GM12878 (cell line): ENCODE data around the gene HDDC2.

Experiments used
- CBX3 ChIP-seq: fragments of 200-600 bp; sonication (generic); IDR thresholded peaks from 2 replicates; pipeline ENCODE4 v1.6.1; 2016; ENCODE audit warnings: low read depth, borderline replicate concordance
- CBX5 ChIP-seq: sonication (generic); IDR thresholded peaks from 2 replicates; pipeline ENCODE4 v1.6.1; 2016; ENCODE audit warnings: low read depth, moderate library complexity, mild to moderate bottlenecking, inconsistent platforms
- CREM ChIP-seq: IDR thresholded peaks from 2 replicates; pipeline ENCODE4 v1.6.1; 2014; ENCODE audit warnings: antibody characterized with exemption, low read depth
- DPF2 ChIP-seq: fragments of 450-650 bp; IDR thresholded peaks from 2 replicates; pipeline ENCODE4 v1.6.1; 2017; ENCODE audit warnings: mild to moderate bottlenecking
- EP300 ChIP-seq, 2 experiments: fragments of 150-350 bp in 1 of 2; IDR thresholded peaks; 2 replicates each; pipeline ENCODE4 v1.6.1; 2011 to 2012; ENCODE audit warnings: low read depth in 2 of 2, low read length in 2 of 2, borderline replicate concordance in 1 of 2, improper control_type of control experiment in 1 of 2, inconsistent platforms in 1 of 2; ENCODE audit not compliant: control insufficient read depth in 1 of 2
- EZH2 ChIP-seq: IDR thresholded peaks from 2 replicates; pipeline ENCODE4 v1.6.1; 2012; ENCODE audit warnings: low read depth, mild to moderate bottlenecking, control low read depth, inconsistent platforms, low read length, borderline replicate concordance; ENCODE audit not compliant: control insufficient read depth
- RCOR1 ChIP-seq: conservative IDR thresholded peaks from 2 replicates; pipeline ENCODE4 v1.6.1; 2012; ENCODE audit warnings: low read depth, low read length, improper control_type of control experiment
- SIN3A ChIP-seq: IDR thresholded peaks from 2 replicates; pipeline ENCODE4 v1.6.1; 2012; ENCODE audit warnings: low read depth, low read length, improper control_type of control experiment
- TCF12 ChIP-seq: IDR thresholded peaks from 2 replicates; pipeline ENCODE4 v1.6.1; 2011; ENCODE audit warnings: low read depth, mild to moderate bottlenecking, low read length
- ZNF24 ChIP-seq: fragments of 450-650 bp; IDR thresholded peaks from 2 replicates; pipeline ENCODE4 v1.6.1; 2017; ENCODE audit warnings: antibody characterized with exemption, mild to moderate bottlenecking
- ZNF274 ChIP-seq: IDR thresholded peaks from one replicate; pipeline ENCODE4 v1.8.0; 2011; ENCODE audit not compliant: insufficient read length, insufficient read depth
- TF ChIP-seq, protein P1 (sequence below): IDR thresholded peaks from 2 replicates; pipeline ENCODE4 v1.6.1; 2012; ENCODE audit warnings: mild to moderate bottlenecking, low read depth, low read length
- TF ChIP-seq, protein P2 (sequence below), 3 experiments: IDR thresholded peaks in 2 of 3; conservative IDR thresholded peaks in 1 of 3; 2 replicates each; pipeline ENCODE4 v1.5.1; 2011; ENCODE audit warnings: low read depth in 3 of 3, low read length in 3 of 3, mild to moderate bottlenecking in 3 of 3, control low read depth in 2 of 3, moderate library complexity in 2 of 3, inconsistent platforms in 1 of 3, mixed read lengths in 1 of 3; ENCODE audit not compliant: control insufficient read depth in 2 of 3, insufficient read depth in 1 of 3; ENCODE audit errors: extremely low read depth in 1 of 3
- TF ChIP-seq, protein P3 (sequence below): fragments of 450-650 bp; IDR thresholded peaks from 2 replicates; pipeline ENCODE4 v1.6.1; 2017; ENCODE audit warnings: low read depth, mild to moderate bottlenecking, moderate library complexity

DNA sequence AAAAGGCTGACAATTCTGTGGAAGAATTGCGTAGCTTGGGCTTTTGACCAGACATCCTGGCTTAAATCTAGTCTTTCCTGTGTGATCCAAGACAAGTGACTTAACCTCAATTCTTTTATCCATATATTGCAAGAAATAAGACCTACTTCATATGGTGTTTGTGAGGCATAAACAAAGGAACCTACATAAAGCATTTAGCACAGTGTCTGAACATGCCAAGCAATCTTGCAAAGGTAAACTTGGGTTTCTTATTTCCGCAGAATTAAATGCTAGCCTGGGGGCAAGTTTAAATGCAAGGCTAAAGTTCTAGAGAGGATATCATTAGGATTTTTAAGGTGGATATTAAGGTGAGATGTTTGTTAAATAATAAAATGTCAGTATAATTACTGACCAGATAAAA lies 47.9 kb downstream of the HDDC2 start:
- no peak for TF ChIP-seq RCOR1
- TF ChIP-seq, protein P1, sequence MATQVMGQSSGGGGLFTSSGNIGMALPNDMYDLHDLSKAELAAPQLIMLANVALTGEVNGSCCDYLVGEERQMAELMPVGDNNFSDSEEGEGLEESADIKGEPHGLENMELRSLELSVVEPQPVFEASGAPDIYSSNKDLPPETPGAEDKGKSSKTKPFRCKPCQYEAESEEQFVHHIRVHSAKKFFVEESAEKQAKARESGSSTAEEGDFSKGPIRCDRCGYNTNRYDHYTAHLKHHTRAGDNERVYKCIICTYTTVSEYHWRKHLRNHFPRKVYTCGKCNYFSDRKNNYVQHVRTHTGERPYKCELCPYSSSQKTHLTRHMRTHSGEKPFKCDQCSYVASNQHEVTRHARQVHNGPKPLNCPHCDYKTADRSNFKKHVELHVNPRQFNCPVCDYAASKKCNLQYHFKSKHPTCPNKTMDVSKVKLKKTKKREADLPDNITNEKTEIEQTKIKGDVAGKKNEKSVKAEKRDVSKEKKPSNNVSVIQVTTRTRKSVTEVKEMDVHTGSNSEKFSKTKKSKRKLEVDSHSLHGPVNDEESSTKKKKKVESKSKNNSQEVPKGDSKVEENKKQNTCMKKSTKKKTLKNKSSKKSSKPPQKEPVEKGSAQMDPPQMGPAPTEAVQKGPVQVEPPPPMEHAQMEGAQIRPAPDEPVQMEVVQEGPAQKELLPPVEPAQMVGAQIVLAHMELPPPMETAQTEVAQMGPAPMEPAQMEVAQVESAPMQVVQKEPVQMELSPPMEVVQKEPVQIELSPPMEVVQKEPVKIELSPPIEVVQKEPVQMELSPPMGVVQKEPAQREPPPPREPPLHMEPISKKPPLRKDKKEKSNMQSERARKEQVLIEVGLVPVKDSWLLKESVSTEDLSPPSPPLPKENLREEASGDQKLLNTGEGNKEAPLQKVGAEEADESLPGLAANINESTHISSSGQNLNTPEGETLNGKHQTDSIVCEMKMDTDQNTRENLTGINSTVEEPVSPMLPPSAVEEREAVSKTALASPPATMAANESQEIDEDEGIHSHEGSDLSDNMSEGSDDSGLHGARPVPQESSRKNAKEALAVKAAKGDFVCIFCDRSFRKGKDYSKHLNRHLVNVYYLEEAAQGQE: no peak
- TF ChIP-seq, protein P2, sequence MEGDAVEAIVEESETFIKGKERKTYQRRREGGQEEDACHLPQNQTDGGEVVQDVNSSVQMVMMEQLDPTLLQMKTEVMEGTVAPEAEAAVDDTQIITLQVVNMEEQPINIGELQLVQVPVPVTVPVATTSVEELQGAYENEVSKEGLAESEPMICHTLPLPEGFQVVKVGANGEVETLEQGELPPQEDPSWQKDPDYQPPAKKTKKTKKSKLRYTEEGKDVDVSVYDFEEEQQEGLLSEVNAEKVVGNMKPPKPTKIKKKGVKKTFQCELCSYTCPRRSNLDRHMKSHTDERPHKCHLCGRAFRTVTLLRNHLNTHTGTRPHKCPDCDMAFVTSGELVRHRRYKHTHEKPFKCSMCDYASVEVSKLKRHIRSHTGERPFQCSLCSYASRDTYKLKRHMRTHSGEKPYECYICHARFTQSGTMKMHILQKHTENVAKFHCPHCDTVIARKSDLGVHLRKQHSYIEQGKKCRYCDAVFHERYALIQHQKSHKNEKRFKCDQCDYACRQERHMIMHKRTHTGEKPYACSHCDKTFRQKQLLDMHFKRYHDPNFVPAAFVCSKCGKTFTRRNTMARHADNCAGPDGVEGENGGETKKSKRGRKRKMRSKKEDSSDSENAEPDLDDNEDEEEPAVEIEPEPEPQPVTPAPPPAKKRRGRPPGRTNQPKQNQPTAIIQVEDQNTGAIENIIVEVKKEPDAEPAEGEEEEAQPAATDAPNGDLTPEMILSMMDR (IDR thresholded peaks at IDR 0.05 in 2 of 3, conservative IDR thresholded peaks at IDR 0.05 in 1 of 3; ENCODE audit: control insufficient read depth in 2 of 3, extremely low read depth in 1 of 3, insufficient read depth in 1 of 3, low read depth in 3 of 3, low read length in 3 of 3): no peak
- TF ChIP-seq CBX3: no peak
- no peak for TF ChIP-seq EP300 (IDR thresholded peaks at IDR 0.05; ENCODE audit: borderline replicate concordance in 1 of 2, control insufficient read depth in 1 of 2, low read depth in 2 of 2, low read length in 2 of 2)
- TF ChIP-seq CREM: no peak
- TF ChIP-seq ZNF274: no peak
- no peak for TF ChIP-seq EZH2
- TF ChIP-seq, protein P3, sequence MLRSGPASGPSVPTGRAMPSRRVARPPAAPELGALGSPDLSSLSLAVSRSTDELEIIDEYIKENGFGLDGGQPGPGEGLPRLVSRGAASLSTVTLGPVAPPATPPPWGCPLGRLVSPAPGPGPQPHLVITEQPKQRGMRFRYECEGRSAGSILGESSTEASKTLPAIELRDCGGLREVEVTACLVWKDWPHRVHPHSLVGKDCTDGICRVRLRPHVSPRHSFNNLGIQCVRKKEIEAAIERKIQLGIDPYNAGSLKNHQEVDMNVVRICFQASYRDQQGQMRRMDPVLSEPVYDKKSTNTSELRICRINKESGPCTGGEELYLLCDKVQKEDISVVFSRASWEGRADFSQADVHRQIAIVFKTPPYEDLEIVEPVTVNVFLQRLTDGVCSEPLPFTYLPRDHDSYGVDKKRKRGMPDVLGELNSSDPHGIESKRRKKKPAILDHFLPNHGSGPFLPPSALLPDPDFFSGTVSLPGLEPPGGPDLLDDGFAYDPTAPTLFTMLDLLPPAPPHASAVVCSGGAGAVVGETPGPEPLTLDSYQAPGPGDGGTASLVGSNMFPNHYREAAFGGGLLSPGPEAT: no peak
- TF ChIP-seq TCF12: no peak
- TF ChIP-seq CBX5: no peak
- TF ChIP-seq SIN3A: no peak
- TF ChIP-seq ZNF24: no peak
- TF ChIP-seq DPF2: no peak
